Epithelial cell of prostate (primary cell): ENCODE results near the gene RSAD2.
A peak's percentile ranks its signal among the peaks of the same experiment; 100 is the strongest.
"Not testable (repeated sequence)": the region's sequence is repeated elsewhere in the genome, so short reads cannot be mapped to it uniquely, and the experiment has no call there.

Experiments used
- DNase-seq: peaks from one replicate; pipeline ENCODE4 v3.0.0-alpha.2; 2011; ENCODE audit warnings: low read depth, low spot score
- H3K27ac ChIP-seq: fragments of 450-650 bp; 2 replicates; pipeline ENCODE4 v1.5.1; 2017; ENCODE audit warnings: mild to moderate bottlenecking

The RSAD2 gene

GRCh38 chr2:6896930-6897759, 19.6 kb downstream of the RSAD2 start:
- H3K27ac ChIP-seq = no peak overlapping the region
- no peak for DNase-seq

DNA sequence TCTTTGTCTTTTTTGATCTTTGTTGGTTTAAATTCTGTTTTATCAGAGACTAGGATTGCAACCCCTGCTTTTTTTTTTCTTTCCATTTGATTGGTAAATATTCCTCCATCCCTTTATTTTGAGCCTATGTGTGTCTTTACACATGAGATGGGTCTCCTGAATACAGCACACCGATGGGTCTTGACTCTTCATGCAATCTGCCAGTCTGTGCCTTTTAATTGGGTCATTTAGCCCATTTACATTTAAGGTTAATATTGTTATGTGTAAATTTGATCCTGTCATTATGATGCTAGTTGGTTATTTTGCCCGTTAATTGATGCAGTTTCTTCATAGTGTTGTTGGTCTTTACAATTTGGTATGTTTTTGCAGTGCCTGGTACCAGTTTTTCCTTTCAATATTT, 25.0 kb downstream of the RSAD2 start:
- DNase-seq = not testable (repeated sequence)

GRCh38 chr2:6905668-6906067, 28.1 kb downstream of the RSAD2 start:
- no peak for DNase-seq
- H3K27ac ChIP-seq = no peak overlapping the region

More for the DNA sequence above, 25.0 kb downstream of the RSAD2 start:
- not testable (repeated sequence) for H3K27ac ChIP-seq

- no peak for DNase-seq
- H3K27ac ChIP-seq = no peak overlapping the region
Measured at GRCh38 chr2:6906165-6906741, 28.7 kb downstream of the RSAD2 start.

GRCh38 chr2:6908291-6908690, 30.7 kb downstream of the RSAD2 start:
- no peak overlapping the region for H3K27ac ChIP-seq
- DNase-seq = no peak

- H3K27ac ChIP-seq = no peak overlapping the region
- no peak for DNase-seq
Measured at GRCh38 chr2:6909431-6910385, 32.1 kb downstream of the RSAD2 start.

- no peak overlapping the region for H3K27ac ChIP-seq
- no peak for DNase-seq
Measured at GRCh38 chr2:6911721-6912120, 34.1 kb downstream of the RSAD2 start.

- no peak for DNase-seq
- H3K27ac ChIP-seq = peak overlapping the region; percentile 17
Measured at GRCh38 chr2:6913415-6914157, 36.0 kb downstream of the RSAD2 start.

DNA sequence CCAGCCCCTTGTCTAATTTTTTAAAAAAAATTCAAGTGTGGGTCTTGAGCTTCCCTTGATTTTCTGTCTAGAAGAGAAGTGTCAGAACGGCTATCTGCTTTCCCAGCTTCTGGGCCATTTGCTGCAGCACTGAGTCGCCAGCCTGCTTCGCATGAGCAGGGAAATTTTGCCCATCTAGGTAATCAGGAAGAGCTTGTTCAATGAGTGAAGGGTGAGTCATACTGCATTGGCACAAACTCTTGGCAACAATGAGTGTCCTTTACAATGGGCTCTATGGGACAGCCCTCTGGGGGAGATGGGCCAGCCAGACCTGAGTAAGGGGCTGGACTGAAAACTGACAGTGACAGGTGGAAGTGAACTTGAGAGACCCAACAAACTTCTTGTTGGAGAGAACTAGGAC, 37.3 kb downstream of the RSAD2 start:
- peak; percentile 57 for DNase-seq
- H3K27ac ChIP-seq = peak overlapping the region; percentile 17

DNA sequence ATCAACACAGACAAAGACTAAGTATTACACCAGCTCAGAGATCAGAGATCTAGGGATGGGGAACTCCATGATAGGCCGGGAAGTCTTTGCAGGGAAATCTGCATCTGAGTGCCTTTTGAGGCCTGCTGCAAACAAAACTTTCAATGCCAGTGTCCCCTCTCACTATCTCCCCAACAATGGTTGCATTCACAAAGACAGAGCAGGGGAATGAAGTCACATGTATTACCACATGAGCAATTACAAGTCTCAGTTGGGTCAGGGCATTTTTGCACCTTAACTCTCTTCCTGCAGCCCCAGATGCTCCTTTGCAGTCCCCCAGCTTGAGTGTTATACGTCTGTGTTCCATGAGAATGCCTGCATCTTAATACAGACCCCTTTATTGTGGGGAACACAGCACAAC, 37.8 kb downstream of the RSAD2 start:
- H3K27ac ChIP-seq = no peak overlapping the region
- DNase-seq = no peak

- DNase-seq = no peak
- H3K27ac ChIP-seq = no peak overlapping the region
Measured at GRCh38 chr2:6916224-6916623, 38.6 kb downstream of the RSAD2 start.

- no peak for DNase-seq
- no peak overlapping the region for H3K27ac ChIP-seq
Measured at GRCh38 chr2:6916736-6917070, 39.1 kb downstream of the RSAD2 start.

DNA sequence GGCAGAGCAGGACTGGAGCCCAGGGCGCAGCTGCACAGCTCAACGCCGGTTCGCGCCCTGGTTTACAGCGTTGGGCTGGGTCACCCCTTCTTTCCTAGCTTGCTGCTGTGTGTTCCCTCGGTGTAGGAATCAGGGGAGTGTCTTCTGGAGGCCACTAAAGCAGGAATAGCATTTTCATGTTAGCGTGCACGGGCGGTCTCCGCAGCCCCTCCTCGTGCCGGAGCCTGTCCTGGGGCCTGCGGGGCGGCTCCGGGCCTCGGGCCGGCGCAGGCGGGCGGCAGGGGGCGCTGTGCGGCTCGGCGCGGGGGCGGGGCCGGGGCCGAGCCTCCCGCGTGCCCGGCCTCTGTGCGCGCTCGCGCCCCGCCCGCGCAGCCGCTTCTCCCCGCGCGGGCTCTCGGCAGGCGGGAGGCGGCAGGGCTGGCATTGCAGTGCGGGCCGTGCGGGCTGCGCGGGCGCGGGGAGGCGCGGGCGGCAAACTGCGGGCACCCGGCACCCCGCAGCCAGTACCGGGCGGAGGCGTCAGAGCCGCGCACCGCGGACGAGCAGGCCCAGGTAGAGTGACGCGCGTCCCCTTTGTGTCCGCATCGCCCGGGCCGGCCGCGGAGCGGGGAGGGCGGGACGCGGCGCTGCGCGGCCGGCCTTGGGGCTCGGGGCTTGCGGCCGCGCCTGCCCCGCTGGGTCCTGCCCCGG, 39.6 kb downstream of the RSAD2 start, which contains the start of gene RNF144A:
TSS of gene RNF144A (plus strand) at position 342 of the 690 bp plus-strand sequence. CDS start 79,515 bp downstream, outside the sequence.
- H3K27ac ChIP-seq = no peak within 1 kb of the TSS

DNA sequence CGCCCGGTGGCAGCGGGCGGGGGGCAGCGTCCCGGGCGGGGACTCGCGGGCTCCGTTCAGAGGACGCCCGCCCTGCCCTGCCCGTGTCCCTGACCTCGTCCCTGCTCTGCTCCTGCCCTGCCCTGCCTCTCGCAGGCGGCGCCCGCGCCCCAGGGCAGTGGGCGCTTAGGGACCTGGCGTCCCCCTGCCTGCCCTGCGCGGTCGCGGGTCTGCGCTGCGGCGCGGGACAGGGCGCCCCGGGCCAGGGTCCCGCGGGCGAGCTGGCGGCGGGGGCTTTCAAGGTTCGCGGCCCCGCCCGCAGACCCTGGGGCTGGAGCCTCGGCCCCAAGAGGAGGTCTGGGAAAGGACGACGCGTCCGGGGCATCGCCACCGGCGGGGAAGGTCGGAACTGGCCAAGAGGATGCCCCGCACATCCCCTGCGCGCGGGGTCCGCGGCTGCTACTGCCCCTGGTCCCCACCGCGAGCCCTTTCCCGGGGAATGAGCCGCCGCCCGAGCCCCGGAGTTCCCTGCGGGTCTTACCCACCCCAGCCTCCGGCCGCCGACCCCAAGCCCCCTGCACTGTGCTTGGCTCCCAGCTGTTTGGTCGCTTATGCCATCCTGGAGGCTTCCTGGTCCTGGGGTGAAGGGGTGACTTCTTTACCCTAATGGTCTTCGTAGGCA, 40.3 kb downstream of the RSAD2 start:
- no peak for DNase-seq
- no peak overlapping the region for H3K27ac ChIP-seq

More for the DNA sequence above, 39.6 kb downstream of the RSAD2 start, which contains the start of gene RNF144A:
- no peak for DNase-seq

GRCh38 chr2:6919901-6920742, 42.5 kb downstream of the RSAD2 start:
- H3K27ac ChIP-seq = no peak overlapping the region
- DNase-seq = no peak

DNA sequence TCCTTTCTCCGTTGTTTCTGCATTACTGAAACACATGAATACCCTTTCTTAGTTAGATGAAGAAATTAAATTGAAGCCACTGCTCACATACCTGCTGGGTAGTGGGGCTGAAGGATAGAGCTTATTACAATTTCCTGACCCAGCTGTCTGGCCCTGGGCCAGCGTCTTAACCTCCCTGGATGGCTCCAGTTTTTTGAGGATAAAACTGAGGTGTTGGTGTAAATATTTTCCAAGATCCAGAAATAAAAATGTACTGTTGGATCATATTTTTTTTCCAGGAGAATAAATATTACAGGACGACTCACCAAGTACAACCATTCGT, 43.1 kb downstream of the RSAD2 start:
- no peak overlapping the region for H3K27ac ChIP-seq
- DNase-seq = no peak

DNA sequence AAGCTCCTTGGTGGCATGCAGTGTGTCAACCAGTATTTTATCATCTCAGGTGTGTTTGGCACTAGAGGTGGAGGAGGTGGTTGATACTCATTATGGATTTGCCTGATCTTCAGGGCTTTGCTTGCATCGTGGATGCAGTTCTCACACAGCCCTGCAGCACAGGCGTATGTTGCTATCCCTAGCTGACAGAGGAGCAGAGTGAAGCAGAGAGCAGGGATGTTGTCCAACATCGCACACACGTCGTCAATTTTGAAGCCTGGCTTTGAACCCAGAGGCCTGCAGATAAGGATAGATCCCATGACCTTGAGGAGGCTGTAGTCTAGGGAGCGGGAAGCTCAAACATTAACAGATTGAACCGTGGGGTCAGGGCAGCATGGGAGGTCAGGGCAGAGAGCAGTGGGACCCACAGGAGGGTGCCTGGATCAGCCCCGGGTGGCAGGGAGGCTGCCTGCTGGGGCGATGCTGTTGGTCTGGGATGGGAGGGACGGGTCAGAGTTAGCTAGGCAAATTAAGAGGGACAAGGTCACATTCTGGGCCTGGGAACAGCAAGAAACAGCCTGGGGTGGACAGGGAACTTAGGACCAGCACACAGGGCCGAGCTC, 43.8 kb downstream of the RSAD2 start:
- H3K27ac ChIP-seq = no peak overlapping the region
- DNase-seq = no peak

- no peak overlapping the region for H3K27ac ChIP-seq
- DNase-seq = no peak
Measured at GRCh38 chr2:6922201-6922656, 44.7 kb downstream of the RSAD2 start.
